A673 (cell line): Measurements from ENCODE around the gene PTPN11.

Source experiments
- EZH2 ChIP-seq: fragments of 200-600 bp; sonication (generic); IDR thresholded peaks from 2 replicates; pipeline ENCODE4 v1.6.1; 2017; ENCODE audit warnings: borderline replicate concordance, low read depth, mild to moderate bottlenecking, mixed read lengths, antibody characterized with exemption, low read length; ENCODE audit not compliant: poor library complexity, severe bottlenecking
- TF ChIP-seq, protein P1 (sequence below): fragments of 300-800, 200-600 bp; sonication (generic); conservative IDR thresholded peaks from 2 replicates; pipeline ENCODE4 v1.5.1; 2017; ENCODE audit warnings: low read depth, mild to moderate bottlenecking, antibody characterized with exemption, low read length, moderate library complexity, mixed read lengths

DNA sequence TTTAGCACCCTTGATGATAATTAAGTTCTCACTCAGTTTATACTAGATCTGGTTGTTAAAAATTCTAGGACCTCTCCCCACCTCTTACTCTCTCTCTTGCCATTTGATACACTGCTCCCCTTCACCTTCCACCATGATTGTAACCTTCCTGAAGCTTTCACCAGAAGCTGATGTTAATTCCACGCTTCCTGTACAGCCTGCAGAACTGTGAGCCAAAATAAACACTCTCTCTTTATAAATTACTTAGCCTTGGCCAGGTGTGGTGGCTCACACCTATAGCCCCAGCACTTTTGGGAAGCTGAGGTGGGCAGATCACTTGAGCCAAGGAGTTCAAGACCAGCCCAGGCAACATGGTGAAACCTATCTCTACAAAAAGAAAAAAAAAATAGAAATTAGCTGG lies 25.4 kb upstream of the PTPN11 start:
- TF ChIP-seq, protein P1, sequence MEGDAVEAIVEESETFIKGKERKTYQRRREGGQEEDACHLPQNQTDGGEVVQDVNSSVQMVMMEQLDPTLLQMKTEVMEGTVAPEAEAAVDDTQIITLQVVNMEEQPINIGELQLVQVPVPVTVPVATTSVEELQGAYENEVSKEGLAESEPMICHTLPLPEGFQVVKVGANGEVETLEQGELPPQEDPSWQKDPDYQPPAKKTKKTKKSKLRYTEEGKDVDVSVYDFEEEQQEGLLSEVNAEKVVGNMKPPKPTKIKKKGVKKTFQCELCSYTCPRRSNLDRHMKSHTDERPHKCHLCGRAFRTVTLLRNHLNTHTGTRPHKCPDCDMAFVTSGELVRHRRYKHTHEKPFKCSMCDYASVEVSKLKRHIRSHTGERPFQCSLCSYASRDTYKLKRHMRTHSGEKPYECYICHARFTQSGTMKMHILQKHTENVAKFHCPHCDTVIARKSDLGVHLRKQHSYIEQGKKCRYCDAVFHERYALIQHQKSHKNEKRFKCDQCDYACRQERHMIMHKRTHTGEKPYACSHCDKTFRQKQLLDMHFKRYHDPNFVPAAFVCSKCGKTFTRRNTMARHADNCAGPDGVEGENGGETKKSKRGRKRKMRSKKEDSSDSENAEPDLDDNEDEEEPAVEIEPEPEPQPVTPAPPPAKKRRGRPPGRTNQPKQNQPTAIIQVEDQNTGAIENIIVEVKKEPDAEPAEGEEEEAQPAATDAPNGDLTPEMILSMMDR = no peak
- no peak for TF ChIP-seq EZH2
